Fibroblast of pulmonary artery (primary cell): ENCODE data around the gene MRC1.
"Not testable (repeated sequence)": the region's sequence is repeated elsewhere in the genome, so short reads cannot be mapped to it uniquely, and the experiment has no call there.

Experiments
- DNase-seq: peaks from one replicate; pipeline ENCODE4 v3.0.0-alpha.2; 2010; ENCODE audit warnings: low read depth
- H3K4me3 ChIP-seq: replicated peaks from 2 replicates; pipeline ENCODE4 v1.5.1; 2011; ENCODE audit warnings: low read depth, mild to moderate bottlenecking, control low read depth, low read length, moderate library complexity
- TF ChIP-seq, protein P1 (sequence below): IDR thresholded peaks from 2 replicates; pipeline ENCODE4 v1.5.1; 2011; ENCODE audit warnings: mild to moderate bottlenecking, control low read depth, low read length, inconsistent platforms; ENCODE audit errors: missing control alignments

The MRC1 gene

DNA sequence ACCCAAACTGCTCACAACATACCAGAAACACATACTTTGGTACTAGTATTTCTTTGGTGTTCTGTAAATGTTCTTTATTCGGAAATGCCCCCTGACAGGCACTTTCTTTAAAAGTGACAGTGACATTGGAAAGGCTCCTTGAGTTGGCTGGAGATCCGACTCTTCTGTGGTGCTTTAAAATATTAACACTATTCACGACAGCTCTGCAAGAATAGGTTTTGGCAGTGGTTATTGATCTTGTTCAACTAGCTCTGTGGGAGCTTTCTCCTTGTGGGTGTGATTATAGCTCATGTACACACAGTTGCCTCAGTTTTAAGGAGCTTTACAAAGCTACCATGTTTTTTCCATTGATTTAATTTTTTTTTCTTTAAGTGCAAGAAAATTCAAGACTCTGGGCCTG is 112.2 kb downstream of the MRC1 start:
- TF ChIP-seq, protein P1, sequence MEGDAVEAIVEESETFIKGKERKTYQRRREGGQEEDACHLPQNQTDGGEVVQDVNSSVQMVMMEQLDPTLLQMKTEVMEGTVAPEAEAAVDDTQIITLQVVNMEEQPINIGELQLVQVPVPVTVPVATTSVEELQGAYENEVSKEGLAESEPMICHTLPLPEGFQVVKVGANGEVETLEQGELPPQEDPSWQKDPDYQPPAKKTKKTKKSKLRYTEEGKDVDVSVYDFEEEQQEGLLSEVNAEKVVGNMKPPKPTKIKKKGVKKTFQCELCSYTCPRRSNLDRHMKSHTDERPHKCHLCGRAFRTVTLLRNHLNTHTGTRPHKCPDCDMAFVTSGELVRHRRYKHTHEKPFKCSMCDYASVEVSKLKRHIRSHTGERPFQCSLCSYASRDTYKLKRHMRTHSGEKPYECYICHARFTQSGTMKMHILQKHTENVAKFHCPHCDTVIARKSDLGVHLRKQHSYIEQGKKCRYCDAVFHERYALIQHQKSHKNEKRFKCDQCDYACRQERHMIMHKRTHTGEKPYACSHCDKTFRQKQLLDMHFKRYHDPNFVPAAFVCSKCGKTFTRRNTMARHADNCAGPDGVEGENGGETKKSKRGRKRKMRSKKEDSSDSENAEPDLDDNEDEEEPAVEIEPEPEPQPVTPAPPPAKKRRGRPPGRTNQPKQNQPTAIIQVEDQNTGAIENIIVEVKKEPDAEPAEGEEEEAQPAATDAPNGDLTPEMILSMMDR: no peak
- no peak overlapping the region for H3K4me3 ChIP-seq

DNA sequence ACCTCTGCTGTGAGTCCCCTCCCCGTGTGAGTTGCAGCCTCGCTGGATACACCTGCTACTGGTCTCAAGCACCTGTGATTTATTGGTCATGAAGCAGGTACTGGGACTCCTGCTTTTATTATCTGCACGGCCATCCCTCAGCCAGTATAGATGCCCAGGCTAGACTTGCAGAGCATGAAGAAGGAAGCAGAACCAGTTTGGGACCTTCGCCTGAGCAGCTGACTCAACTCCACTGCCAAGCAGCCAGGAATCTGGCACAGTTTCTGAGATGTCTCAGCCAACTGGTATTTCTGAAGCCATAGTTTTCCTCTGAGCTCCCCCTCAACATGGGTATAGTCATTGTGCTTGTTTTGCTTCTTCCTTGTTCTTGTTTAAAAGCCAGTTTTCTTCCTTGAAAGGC is 114.6 kb downstream of the MRC1 start:
- peak; percentile 77 for DNase-seq
- H3K4me3 ChIP-seq: no peak overlapping the region
- TF ChIP-seq, protein P1: no peak

More for the DNA sequence above, 112.2 kb downstream of the MRC1 start:
- no peak for DNase-seq

DNA sequence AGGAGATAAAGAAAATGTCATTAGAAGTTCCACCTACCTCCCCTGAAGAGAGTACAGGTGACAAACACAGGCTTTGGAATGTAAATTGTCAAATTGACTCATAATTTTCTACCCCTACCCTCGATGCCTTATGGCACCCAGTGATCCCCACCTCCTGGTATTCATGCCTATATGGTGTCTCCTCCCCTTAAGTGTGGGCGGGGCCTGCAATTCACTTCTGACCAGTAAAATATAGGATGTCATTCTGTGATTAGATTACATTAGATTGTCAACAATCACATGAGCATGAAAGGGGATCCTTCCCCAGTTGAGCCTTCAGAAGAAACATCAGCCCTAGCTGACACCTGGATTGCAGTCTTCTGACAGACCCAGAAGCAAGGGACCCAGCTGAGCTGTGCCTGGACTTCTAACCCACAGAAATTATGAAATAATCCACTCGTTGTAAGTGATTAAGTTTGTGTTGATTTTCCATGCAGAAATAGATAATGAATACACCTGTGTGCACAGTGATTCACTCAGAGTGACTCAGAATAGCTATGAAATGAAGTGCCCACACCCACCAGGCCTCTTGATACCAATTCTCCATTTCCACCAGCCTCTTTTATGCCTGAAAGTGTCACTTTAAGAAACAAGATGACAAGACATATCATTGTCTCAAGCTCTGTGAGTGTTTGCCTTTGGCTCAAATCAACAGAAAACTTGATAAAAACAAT is 134.0 kb downstream of the MRC1 start:
- TF ChIP-seq, protein P1: no peak
- no peak for DNase-seq
- no peak overlapping the region for H3K4me3 ChIP-seq

DNA sequence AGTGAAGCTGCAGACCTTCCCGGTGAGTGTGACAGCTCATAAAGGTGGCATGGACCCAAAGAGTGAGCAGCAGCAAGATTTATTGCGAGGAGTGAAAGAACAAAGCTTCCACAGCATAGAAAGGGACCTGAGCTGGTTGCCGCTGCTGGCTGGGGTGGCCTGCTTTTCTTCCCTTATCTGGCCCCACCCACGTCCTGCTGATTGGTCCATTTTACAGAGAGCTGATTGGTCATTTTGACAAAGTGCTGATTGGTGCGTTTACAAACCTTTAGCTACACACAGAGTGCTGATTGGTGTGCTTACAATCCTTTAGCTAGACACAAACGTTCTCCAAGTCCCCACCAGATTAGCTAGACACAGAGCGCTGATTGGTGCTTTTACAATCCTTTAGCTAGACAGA is 141.1 kb downstream of the MRC1 start:
- not testable (repeated sequence) for DNase-seq, H3K4me3 ChIP-seq

DNA sequence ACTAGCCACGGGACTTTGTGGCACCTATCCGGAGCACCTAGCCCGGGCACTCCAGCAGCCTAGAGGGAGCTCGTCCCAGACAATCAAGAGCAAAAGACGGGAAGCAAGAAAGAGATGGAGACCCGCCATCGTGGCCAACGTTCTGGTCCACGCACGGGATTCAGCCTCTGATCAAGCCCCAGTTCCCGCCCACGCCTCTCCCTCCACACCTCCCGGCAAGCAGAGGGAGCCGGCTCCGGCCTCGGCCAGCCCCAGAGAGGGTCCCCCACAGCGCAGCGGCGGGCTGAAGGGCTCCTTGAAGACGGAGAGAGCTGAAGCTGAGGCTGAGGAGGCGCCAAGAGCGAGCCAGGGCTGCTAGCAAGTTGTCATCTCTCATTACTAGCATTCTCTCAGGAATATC is 141.6 kb downstream of the MRC1 start:
- TF ChIP-seq, protein P1: no peak
- no peak overlapping the region for H3K4me3 ChIP-seq
- DNase-seq: no peak

DNA sequence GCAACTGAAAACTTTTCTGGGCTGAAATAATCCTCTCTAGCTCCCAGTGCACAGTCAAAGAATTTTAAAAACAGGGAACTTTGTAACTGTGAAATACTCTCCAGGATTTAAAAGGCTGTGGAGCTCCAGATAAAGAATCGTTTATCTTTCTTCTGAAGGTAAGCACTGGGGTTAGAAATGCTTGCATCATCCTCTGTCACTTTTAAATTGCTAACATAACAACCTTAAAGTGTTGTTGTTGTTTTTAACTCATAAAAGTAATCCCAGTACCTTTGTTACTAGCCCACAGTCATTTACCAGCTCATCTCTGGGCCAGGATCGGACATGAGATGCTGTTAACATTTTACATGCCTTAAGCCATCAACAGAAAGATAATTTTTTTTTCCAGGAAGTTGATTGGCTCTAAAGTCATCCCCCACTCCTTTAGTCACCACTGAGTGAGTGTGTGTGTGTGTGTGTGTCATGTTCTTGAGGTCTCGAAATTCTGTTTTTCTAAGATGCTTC is 142.8 kb downstream of the MRC1 start, which contains the start of gene SLC39A12:
Gene SLC39A12 (plus strand): TSS at position 51 of the 504 bp plus-strand sequence. CDS start 1,359 bp downstream, outside the sequence.
- H3K4me3 ChIP-seq: no peak within 1 kb of the TSS

DNA sequence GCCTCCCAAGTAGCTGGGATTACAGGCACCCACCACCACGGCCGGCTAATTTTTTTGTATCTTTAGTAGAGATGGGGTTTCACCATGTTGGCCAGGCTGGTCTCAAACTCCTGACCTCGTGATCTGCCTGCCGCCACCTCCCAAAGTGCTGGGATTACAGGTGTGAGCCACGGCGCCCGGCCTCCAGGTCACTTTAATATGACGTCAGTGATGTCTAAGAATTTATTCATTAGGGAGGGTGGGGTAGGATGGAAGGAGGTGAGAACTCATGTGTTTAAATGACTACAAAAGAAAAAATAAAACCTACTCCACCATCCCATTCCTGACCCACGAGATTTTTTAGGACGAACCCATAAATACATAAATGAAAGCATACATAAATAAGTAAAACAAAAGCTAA is 145.2 kb downstream of the MRC1 start:
- H3K4me3 ChIP-seq, DNase-seq: not testable (repeated sequence)

More for the DNA sequence above, 142.8 kb downstream of the MRC1 start, which contains the start of gene SLC39A12:
- TF ChIP-seq, protein P1: no peak
- DNase-seq: peak; percentile 54

DNA sequence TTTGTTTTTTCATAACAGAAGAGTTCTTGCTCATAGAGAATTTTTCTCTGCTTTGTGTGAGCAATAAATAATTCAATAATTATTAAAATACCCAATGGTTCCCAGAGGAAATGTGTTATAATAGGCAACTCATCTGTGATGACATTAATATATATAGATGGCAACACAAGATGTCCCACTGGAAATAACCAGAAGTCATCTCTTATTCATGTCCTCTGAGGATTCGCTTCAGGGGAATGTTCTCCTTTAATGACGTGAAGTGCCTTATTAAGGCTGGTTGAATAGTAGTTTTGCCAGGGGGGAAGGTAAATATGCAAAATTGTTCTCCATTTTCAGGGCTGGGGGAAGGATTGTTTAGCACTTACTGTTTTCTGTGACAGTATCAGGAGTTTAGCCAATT is 145.7 kb downstream of the MRC1 start:
- TF ChIP-seq, protein P1: no peak
- no peak overlapping the region for H3K4me3 ChIP-seq
- no peak for DNase-seq
